Activated T-cell treated with anti-CD3 and anti-CD28 coated beads, Interleukin-2, amount 50 U/mL, for 1 hour (primary cell): ENCODE measurements around the gene TRAF3.
A peak's percentile ranks its signal among the peaks of the same experiment; 100 is the strongest.
"Not testable (repeated sequence)": the region's sequence is repeated elsewhere in the genome, so short reads cannot be mapped to it uniquely, and the experiment has no call there.

Source experiments
- DNase-seq: peaks from one replicate; pipeline ENCODE4 v3.0.0-alpha.2; 2020

The TRAF3 gene

GRCh38 chr14:102809870-102810269 is 32.6 kb downstream of the TRAF3 start:
- DNase-seq, result no peak

- DNase-seq, result no peak
These were observed 33.3 kb downstream of the TRAF3 start for GRCh38 chr14:102810523-102810922.

DNA sequence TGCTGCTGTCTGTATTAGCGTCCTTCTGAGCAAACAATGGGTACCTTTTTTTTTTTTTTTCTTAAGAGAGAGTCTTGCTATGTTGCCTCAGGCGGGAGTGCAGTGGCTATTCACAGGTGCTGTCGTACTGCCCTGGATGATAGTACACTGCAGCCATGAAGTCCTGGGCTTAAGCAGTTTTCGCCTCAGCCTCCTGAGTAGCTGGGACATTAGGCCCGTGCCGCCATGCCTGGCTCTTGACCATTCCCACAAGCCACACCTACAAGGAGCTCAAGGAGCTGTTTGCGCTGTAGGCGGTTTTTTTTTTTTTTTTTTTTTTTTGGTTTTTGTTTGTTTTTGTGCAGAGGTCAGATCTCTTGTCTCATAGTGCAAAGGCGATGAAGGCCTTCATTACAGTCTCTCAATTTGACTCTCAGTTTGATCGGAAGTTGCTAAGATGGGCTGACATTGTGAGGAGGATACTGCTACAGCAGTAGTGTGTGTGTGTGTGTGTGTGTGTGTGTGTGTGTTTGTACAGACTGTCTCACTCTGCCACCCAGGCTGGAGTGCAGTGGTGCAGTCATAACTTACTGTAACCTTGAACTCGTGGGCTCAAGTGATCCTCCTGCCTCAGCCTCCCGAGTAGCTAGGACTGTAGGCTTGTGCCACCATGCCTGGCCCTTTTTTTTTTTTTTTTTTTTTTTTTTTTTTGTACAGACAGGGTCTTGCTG is 34.2 kb downstream of the TRAF3 start:
- no peak for DNase-seq

DNA sequence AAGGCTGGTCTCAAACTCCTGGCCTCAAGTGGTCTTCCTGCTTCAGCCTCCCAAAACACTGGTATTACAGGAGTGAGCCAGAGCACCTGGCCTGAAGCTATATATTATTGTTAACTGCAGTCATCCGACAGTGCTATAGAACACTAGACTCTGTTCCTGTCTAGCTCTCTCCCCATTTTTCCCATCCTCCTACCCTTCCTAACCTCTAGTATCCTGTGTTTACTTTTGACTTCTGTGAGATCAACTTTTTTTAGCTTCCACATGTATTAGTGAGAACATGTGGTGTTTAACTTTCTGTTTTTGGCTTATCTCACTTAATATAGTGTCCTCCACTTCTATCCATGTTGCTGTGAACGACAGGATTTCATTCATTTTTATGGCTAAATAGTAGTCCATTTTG is 34.7 kb downstream of the TRAF3 start:
- no peak for DNase-seq

GRCh38 chr14:102813691-102814090 is 36.4 kb downstream of the TRAF3 start:
- no peak for DNase-seq

- no peak for DNase-seq
These were observed 40.1 kb downstream of the TRAF3 start for GRCh38 chr14:102817318-102817717.

- DNase-seq, result no peak
These were observed 41.0 kb downstream of the TRAF3 start for GRCh38 chr14:102817942-102818940.

GRCh38 chr14:102819176-102819628 is 42.0 kb downstream of the TRAF3 start:
- peak; percentile 33 for DNase-seq

DNA sequence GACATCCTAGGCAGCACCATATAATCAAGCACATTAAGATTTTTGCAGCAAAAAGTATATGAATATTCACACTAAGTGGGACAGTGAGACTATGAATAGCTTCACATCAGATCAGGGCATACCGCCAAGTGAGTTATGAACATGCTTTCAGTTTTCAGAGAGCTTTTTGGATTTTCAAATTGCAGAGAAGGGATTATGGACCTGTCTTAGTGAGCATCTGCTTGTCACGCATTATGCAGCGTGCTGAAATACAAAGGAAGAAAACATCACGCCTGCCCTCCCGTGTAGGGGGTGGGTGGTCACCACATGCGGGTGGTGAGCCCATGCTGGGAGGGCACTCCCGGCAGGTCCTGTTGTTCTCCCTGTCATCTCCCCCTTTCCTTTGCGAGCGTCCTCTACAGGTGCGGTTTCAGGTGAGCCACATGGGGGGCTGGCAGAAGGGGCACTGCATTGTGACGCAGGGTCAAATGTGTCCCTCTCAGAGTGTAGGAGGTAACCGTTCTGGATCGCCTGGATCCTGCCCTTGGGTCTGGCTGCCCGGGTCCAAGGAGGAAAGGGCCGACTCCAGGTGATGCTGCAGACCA is 42.6 kb downstream of the TRAF3 start:
- no peak for DNase-seq

- DNase-seq, result no peak
These were observed 44.0 kb downstream of the TRAF3 start for GRCh38 chr14:102821252-102821651.

DNA sequence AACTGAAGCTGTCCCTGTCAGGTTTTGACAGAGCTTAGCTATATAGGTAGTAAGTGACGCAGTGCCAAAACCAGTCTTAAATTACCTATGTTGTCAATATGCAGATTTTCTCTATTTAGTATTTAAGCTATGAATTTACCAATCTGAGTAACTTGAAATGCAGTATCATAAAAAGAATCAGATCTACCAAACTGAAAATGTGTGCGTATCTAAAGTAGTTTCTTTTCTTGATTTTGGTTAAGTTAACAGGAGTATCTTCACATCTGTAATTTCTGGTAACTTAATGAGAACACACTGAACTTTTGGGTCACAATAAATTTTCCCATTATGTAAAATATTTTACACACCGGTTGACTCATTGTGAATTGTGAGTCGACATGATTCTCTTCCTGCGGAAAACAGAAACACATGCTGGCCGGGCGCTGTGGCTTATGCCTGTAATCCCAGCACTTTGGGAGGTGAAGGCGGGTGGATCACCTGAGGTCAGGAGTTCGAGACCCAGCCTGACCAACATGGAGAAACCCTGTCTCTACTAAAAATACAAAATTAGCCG is 45.1 kb downstream of the TRAF3 start:
- DNase-seq, result no peak

DNA sequence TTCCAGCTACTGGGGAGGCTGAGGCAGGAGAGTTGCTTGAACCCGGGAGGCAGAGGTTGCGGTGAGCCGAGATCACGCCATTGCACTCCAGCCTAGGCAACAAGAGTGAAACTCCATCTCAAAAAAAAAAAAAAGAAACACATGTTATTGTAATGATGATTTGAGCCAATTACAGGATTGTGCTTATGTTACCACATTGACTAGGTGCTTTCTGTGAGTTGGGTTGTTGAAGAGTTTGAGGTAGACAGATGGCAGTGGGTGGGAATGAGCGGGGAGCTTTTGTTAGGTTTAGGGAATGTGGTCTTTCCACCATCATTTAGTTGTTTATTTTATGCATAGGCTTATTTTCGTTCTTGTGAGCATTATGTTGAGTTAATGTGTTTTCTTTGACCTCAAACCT is 45.6 kb downstream of the TRAF3 start:
- DNase-seq, result not testable (repeated sequence)

GRCh38 chr14:102823546-102823945 is 46.3 kb downstream of the TRAF3 start:
- DNase-seq, result no peak

DNA sequence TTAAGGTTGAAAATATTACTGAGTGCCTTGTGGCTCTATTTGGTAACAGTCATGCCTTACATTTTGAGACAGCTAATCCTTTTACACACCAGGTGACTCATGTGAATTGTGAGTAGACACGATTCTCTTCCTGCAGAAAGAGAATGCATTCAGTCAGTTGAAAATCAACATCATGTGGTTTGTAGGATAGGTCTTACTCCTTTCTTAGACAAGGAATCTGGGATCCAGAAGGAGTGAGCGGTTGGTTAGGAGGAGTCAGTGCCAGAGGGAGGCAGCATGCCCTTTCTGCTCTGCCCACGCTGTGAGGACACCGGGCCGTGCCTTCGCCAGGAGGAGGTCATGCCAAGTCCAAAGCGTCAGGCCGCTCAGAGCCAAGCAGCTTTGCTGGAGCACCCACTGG is 47.6 kb downstream of the TRAF3 start:
- DNase-seq, result no peak

- DNase-seq, result no peak
These were observed 48.3 kb downstream of the TRAF3 start for GRCh38 chr14:102825307-102826095.

- no peak for DNase-seq
These were observed 48.9 kb downstream of the TRAF3 start for GRCh38 chr14:102826161-102826560.

DNA sequence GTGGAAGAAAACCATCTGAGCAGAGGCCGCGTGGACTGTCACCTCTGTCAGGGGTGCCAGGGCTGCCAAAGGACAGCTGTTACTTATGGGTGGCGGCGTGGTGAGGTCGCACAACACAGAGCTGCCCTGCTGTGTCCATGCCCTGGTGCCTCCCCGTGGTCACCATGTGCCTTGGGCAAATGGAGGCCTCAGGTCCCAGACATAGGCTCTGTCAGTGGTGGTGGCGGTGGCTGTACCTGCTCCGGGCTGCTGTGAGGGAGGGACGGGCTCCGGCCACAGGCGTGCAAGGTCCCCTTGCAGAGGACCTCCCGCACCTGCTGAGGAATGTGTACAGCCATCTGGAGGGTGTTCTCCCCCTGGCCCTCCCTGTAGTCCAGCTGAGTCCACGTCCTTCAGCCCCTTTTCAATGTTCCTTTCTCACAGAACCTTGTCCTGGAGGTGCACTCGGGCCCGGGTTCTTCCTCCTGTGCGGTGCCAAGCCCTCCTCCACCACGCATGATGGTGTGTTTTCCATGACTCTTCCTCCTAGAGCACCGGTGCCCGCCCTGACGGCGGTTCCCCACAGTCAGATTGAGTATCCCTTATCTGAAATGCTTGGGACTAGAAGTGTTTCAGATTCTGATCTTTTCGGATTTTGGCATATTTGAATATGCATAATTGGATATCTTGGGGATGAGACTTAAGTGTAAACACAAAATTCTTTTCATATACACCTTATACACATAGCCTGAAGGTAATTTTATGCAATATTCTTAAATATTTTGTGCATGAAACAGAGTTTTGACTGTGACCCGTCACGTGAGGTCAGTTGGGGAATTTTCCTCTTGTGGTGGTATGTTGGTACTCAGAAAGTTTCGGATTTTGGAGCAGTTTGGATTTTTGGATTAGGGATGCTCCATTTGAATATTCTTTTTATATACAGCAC is 49.8 kb downstream of the TRAF3 start:
- no peak for DNase-seq

DNA sequence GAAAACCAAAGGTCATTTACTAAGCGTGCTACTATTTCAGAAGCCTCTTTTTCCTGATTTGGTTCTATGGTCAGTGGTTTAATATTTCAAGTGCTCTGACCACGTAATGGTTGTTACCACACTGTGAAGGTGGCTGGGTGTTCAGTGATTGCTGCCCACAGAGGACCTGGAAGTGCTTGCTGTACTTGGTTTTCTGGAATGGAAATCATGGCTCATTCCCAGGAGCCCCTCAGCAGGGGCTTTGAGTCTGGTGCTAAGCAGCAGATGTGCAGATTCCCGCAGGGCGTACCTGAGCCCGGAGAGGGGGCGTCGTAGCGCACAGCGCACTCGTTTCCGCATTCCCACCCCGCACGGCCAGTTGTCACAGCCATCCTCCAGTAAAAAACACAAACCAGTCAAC is 50.5 kb downstream of the TRAF3 start:
- no peak for DNase-seq

GRCh38 chr14:102828151-102828550 is 50.9 kb downstream of the TRAF3 start:
- no peak for DNase-seq

DNA sequence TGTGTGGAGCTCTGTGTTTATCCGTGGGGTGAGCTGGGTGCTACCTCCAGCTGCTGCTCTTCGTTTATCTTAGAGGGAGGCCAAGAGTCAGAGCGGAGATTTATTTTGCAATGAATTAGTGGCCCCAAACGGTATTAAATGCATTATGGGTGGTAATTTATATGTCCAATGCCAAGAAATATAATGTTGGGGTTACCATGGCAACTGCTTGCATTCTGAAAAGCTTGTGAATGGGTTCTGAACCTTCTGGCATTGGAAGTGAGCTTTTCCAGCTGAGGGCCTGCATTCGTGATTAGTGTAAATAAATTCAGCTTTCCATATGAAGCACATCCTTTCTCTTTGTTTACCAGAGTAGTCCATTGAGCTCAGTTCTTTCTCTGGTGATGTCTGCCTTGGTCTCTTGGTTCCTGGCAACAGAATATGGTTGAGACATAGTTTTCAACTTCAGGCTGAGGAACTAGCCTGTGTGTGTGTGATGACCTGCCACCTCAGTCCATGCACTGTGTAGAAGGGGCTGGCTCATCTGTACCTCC is 51.8 kb downstream of the TRAF3 start:
- no peak for DNase-seq

- DNase-seq, result no peak
These were observed 53.3 kb downstream of the TRAF3 start for GRCh38 chr14:102830474-102831045.
